ENCODE results near the gene SOX13.

Gene SOX13

GRCh38 chr1:204169858-204170257 is 96.9 kb downstream of the SOX13 start:
- no peaks in the 10 kb centered on the region for H4K20me1 ChIP-seq (ENCODE audit: control insufficient read depth, insufficient read depth, low read depth, low read length)
- no peak for TF ChIP-seq EZH2phosphoT487 (IDR thresholded peaks at IDR 0.05; ENCODE audit: borderline replicate concordance, low read length)
- TF ChIP-seq, protein P1, sequence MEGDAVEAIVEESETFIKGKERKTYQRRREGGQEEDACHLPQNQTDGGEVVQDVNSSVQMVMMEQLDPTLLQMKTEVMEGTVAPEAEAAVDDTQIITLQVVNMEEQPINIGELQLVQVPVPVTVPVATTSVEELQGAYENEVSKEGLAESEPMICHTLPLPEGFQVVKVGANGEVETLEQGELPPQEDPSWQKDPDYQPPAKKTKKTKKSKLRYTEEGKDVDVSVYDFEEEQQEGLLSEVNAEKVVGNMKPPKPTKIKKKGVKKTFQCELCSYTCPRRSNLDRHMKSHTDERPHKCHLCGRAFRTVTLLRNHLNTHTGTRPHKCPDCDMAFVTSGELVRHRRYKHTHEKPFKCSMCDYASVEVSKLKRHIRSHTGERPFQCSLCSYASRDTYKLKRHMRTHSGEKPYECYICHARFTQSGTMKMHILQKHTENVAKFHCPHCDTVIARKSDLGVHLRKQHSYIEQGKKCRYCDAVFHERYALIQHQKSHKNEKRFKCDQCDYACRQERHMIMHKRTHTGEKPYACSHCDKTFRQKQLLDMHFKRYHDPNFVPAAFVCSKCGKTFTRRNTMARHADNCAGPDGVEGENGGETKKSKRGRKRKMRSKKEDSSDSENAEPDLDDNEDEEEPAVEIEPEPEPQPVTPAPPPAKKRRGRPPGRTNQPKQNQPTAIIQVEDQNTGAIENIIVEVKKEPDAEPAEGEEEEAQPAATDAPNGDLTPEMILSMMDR (IDR thresholded peaks at IDR 0.05; ENCODE audit: low read depth, low read length, poor library complexity, severe bottlenecking), result no peak
- H3F3A ChIP-seq (ENCODE audit: control insufficient read depth, insufficient read depth), result no peaks in the 10 kb centered on the region
- no peak overlapping the region for H3K27ac ChIP-seq (ENCODE audit: low read depth, low read length)
- H3K4me1 ChIP-seq (ENCODE audit: control insufficient read depth, low read length), result no peaks in the 10 kb centered on the region
- no peaks in the 10 kb centered on the region for H3K79me2 ChIP-seq (ENCODE audit: control insufficient read depth, low read length)
- no peaks in the 10 kb centered on the region for H3K27me3 ChIP-seq (ENCODE audit: control insufficient read depth, low read length)
- no peaks in the 10 kb centered on the region for H3K9me2 ChIP-seq (replicated peaks; ENCODE audit: control insufficient read depth, low read length)
- no peak overlapping the region for H3K4me2 ChIP-seq (ENCODE audit: low read length)
- H3K4me3 ChIP-seq (ENCODE audit: low read length), result no peak overlapping the region
- H3K36me3 ChIP-seq (ENCODE audit: control insufficient read depth, low read length), result no peaks in the 10 kb centered on the region
- peaks cover 26% of the 10 kb centered on the region for H3K9me3 ChIP-seq (ENCODE audit: control insufficient read depth, insufficient read depth, low read length)

- no peaks in the 10 kb centered on the region for H4K20me1 ChIP-seq (ENCODE audit: control insufficient read depth, insufficient read depth, low read depth, low read length)
- H3F3A ChIP-seq (ENCODE audit: control insufficient read depth, insufficient read depth), result no peaks in the 10 kb centered on the region
Observed at GRCh38 chr1:204170494-204171155, 97.7 kb downstream of the SOX13 start.

GRCh38 chr1:204171751-204172178 is 98.8 kb downstream of the SOX13 start:
- H3K79me2 ChIP-seq (ENCODE audit: control insufficient read depth, low read length), result no peaks in the 10 kb centered on the region
- no peaks in the 10 kb centered on the region for H3F3A ChIP-seq (ENCODE audit: control insufficient read depth, insufficient read depth)
- peaks cover 26% of the 10 kb centered on the region for H3K9me3 ChIP-seq (ENCODE audit: control insufficient read depth, insufficient read depth, low read length)
- H3K4me2 ChIP-seq (ENCODE audit: low read length), result no peak overlapping the region
- H3K4me3 ChIP-seq (ENCODE audit: low read length), result no peak overlapping the region
- H3K4me1 ChIP-seq (ENCODE audit: control insufficient read depth, low read length), result no peaks in the 10 kb centered on the region
- peaks cover 3% of the 10 kb centered on the region; the same call in 1 of the 2 replicates for H3K27me3 ChIP-seq (ENCODE audit: control insufficient read depth, low read length)
- H4K20me1 ChIP-seq (ENCODE audit: control insufficient read depth, insufficient read depth, low read depth, low read length), result no peaks in the 10 kb centered on the region
- no peaks in the 10 kb centered on the region for H3K9me2 ChIP-seq (replicated peaks; ENCODE audit: control insufficient read depth, low read length)
- TF ChIP-seq EZH2phosphoT487 (IDR thresholded peaks at IDR 0.05; ENCODE audit: borderline replicate concordance, low read length), result no peak
- TF ChIP-seq, protein P1 (IDR thresholded peaks at IDR 0.05; ENCODE audit: low read depth, low read length, poor library complexity, severe bottlenecking), result no peak
- H3K27ac ChIP-seq (ENCODE audit: low read depth, low read length), result no peak overlapping the region
- no peaks in the 10 kb centered on the region for H3K36me3 ChIP-seq (ENCODE audit: control insufficient read depth, low read length)

More at GRCh38 chr1:204170494-204171155, 97.7 kb downstream of the SOX13 start:
- no peaks in the 10 kb centered on the region for H3K4me1 ChIP-seq (ENCODE audit: control insufficient read depth, low read length)
- H3K9me3 ChIP-seq (ENCODE audit: control insufficient read depth, insufficient read depth, low read length), result peaks cover 26% of the 10 kb centered on the region
- no peak overlapping the region for H3K4me3 ChIP-seq (ENCODE audit: low read length)
- H3K9me2 ChIP-seq (replicated peaks; ENCODE audit: control insufficient read depth, low read length), result no peaks in the 10 kb centered on the region
- H3K79me2 ChIP-seq (ENCODE audit: control insufficient read depth, low read length), result no peaks in the 10 kb centered on the region
- H3K27ac ChIP-seq (ENCODE audit: low read depth, low read length), result no peak overlapping the region
- H3K4me2 ChIP-seq (ENCODE audit: low read length), result no peak overlapping the region
- TF ChIP-seq, protein P1 (IDR thresholded peaks at IDR 0.05; ENCODE audit: low read depth, low read length, poor library complexity, severe bottlenecking), result no peak
- no peak for TF ChIP-seq EZH2phosphoT487 (IDR thresholded peaks at IDR 0.05; ENCODE audit: borderline replicate concordance, low read length)
- no peaks in the 10 kb centered on the region for H3K27me3 ChIP-seq (ENCODE audit: control insufficient read depth, low read length)
- H3K36me3 ChIP-seq (ENCODE audit: control insufficient read depth, low read length), result no peaks in the 10 kb centered on the region

Data from DOHH2 (cell line).